Measurements from ENCODE around the gene UTY.

UTY gene

GRCh38 chrY:13250421-13250820 lies 229.4 kb downstream of the UTY start:
- Histone ChIP-seq H2AFZ (ENCODE audit: low read length) (no peak overlapping the region), H3K4me2 (ENCODE audit: low read depth, low read length) (no peak overlapping the region), H3K9ac (ENCODE audit: low read length) (no peak overlapping the region), H3K27ac (ENCODE audit: low read length) (no peak overlapping the region), H3K27me3 (replicated peaks; ENCODE audit: insufficient read depth, low read length) (no peaks in the 10 kb centered on the region), H3K4me3 (ENCODE audit: low read length) (no peak overlapping the region), H3K4me1 (ENCODE audit: low read length) (no peaks in the 10 kb centered on the region), H4K20me1 (ENCODE audit: insufficient read depth, low read length) (no peaks in the 10 kb centered on the region), H3K9me2 (replicated peaks; ENCODE audit: insufficient read depth, low read length) (no peaks in the 10 kb centered on the region), H3F3A (ENCODE audit: insufficient read depth, low read length) (no peaks in the 10 kb centered on the region), H3K36me3 (replicated peaks; ENCODE audit: insufficient read depth, low read length) (no peaks in the 10 kb centered on the region), H3K9me3 (replicated peaks; ENCODE audit: insufficient read depth, low read length) (no peaks in the 10 kb centered on the region), H3K79me2 (ENCODE audit: low read length) (no peaks in the 10 kb centered on the region)
- DNase-seq, result no peak
- no peak for TF ChIP-seq EZH2phosphoT487 (IDR thresholded peaks at IDR 0.05; ENCODE audit: low read length)
- TF ChIP-seq CTCF (IDR thresholded peaks at IDR 0.05; ENCODE audit: low read length), result no peak
- TF ChIP-seq EZH2 (optimal IDR thresholded peaks at IDR 0.05; ENCODE audit: low read depth, low read length), result no peak

GRCh38 chrY:13243716-13244115 lies 236.1 kb downstream of the UTY start:
- Histone ChIP-seq H3K4me1 (ENCODE audit: low read length) (no peaks in the 10 kb centered on the region), H3K79me2 (ENCODE audit: low read length) (no peaks in the 10 kb centered on the region), H3K9ac (ENCODE audit: low read length) (no peak overlapping the region), H3K9me3 (replicated peaks; ENCODE audit: insufficient read depth, low read length) (no peaks in the 10 kb centered on the region), H3K27ac (ENCODE audit: low read length) (no peak overlapping the region), H3K36me3 (replicated peaks; ENCODE audit: insufficient read depth, low read length) (no peaks in the 10 kb centered on the region), H3K9me2 (replicated peaks; ENCODE audit: insufficient read depth, low read length) (no peaks in the 10 kb centered on the region), H3K4me2 (ENCODE audit: low read depth, low read length) (no peak overlapping the region), H4K20me1 (ENCODE audit: insufficient read depth, low read length) (no peaks in the 10 kb centered on the region), H3K27me3 (replicated peaks; ENCODE audit: insufficient read depth, low read length) (no peaks in the 10 kb centered on the region), H3F3A (ENCODE audit: insufficient read depth, low read length) (no peaks in the 10 kb centered on the region), H2AFZ (ENCODE audit: low read length) (no peak overlapping the region), H3K4me3 (ENCODE audit: low read length) (no peak overlapping the region)
- no peak for DNase-seq
- TF ChIP-seq CTCF (IDR thresholded peaks at IDR 0.05; ENCODE audit: low read length), result no peak
- no peak for TF ChIP-seq EZH2phosphoT487 (IDR thresholded peaks at IDR 0.05; ENCODE audit: low read length)
- TF ChIP-seq EZH2 (optimal IDR thresholded peaks at IDR 0.05; ENCODE audit: low read depth, low read length), result no peak

- no peak for TF ChIP-seq CTCF (IDR thresholded peaks at IDR 0.05; ENCODE audit: low read length)
- no peak for TF ChIP-seq EZH2phosphoT487 (IDR thresholded peaks at IDR 0.05; ENCODE audit: low read length)
- no peak for TF ChIP-seq EZH2 (optimal IDR thresholded peaks at IDR 0.05; ENCODE audit: low read depth, low read length)
- no peaks in the 10 kb centered on the region for H3K79me2 ChIP-seq (ENCODE audit: low read length)
- no peaks in the 10 kb centered on the region for H4K20me1 ChIP-seq (ENCODE audit: insufficient read depth, low read length)
- no peaks in the 10 kb centered on the region for H3K9me3 ChIP-seq (replicated peaks; ENCODE audit: insufficient read depth, low read length)
- no peaks in the 10 kb centered on the region for H3K36me3 ChIP-seq (replicated peaks; ENCODE audit: insufficient read depth, low read length)
- no peaks in the 10 kb centered on the region for H3F3A ChIP-seq (ENCODE audit: insufficient read depth, low read length)
- H3K9ac ChIP-seq (ENCODE audit: low read length), result no peak overlapping the region
- H3K9me2 ChIP-seq (replicated peaks; ENCODE audit: insufficient read depth, low read length), result no peaks in the 10 kb centered on the region
- H3K4me3 ChIP-seq (ENCODE audit: low read length), result no peak overlapping the region
- DNase-seq, result no peak
- H2AFZ ChIP-seq (ENCODE audit: low read length), result no peak overlapping the region
- H3K27me3 ChIP-seq (replicated peaks; ENCODE audit: insufficient read depth, low read length), result no peaks in the 10 kb centered on the region
- no peak overlapping the region for H3K4me2 ChIP-seq (ENCODE audit: low read depth, low read length)
- H3K27ac ChIP-seq (ENCODE audit: low read length), result no peak overlapping the region
- no peaks in the 10 kb centered on the region for H3K4me1 ChIP-seq (ENCODE audit: low read length)
Observed at GRCh38 chrY:13233901-13234300, 245.9 kb downstream of the UTY start.

All from MM.1S (cell line).